T-helper 17 cell (primary cell): ENCODE results near the gene FAT1. TPM values are rescaled to one million over a fixed set of nuclear protein-coding genes. Genes with fewer than 3 reads are reported as not detected.

ENCODE experiments used
- ATAC-seq: fragments of 150-1000 bp; cut with Tn5 transposase; 2 replicates; pipeline ENCODE4 v1.10.0; 2021; ENCODE audit warnings: mild to moderate bottlenecking, moderate library complexity
- DNase-seq, 3 donors: peaks; one replicate each; pipeline versions ENCODE4 v3.0.0 to v3.0.0-alpha.2; 2020 to 2021
- H3K9me3 ChIP-seq: one replicate; pipeline ENCODE4 v1.7.0; 2013; ENCODE audit warnings: low read length, mild to moderate bottlenecking; ENCODE audit not compliant: control insufficient read depth, poor library complexity, severe bottlenecking
- H3K27ac Mint-ChIP-seq: one replicate; pipeline ENCODE4 v1.8.0; 2022; ENCODE audit warnings: mild to moderate bottlenecking, moderate library complexity, mixed read lengths
- H3K27me3 Mint-ChIP-seq: one replicate; pipeline ENCODE4 v1.8.0; 2022; ENCODE audit warnings: mixed read lengths
- H3K36me3 Mint-ChIP-seq: one replicate; pipeline ENCODE4 v1.8.0; 2022; ENCODE audit warnings: low read depth, mixed read lengths
- H3K4me1 Mint-ChIP-seq: one replicate; pipeline ENCODE4 v1.8.0; 2022; ENCODE audit warnings: mild to moderate bottlenecking, mixed read lengths
- H3K4me3 Mint-ChIP-seq: one replicate; pipeline ENCODE4 v1.8.0; 2022; ENCODE audit warnings: mild to moderate bottlenecking, moderate library complexity, mixed read lengths
- total RNA-seq, 4 donors: library from RNA in 2 of 4; stranded (reverse) in 2 of 4; gene quantifications; one replicate each; pipeline ENCODE4 v1.2.3 and lab custom pipeline; 2022 to 2026

The FAT1 gene
- total RNA-seq, 2 donors from 2014 or later, result not detected

DNA sequence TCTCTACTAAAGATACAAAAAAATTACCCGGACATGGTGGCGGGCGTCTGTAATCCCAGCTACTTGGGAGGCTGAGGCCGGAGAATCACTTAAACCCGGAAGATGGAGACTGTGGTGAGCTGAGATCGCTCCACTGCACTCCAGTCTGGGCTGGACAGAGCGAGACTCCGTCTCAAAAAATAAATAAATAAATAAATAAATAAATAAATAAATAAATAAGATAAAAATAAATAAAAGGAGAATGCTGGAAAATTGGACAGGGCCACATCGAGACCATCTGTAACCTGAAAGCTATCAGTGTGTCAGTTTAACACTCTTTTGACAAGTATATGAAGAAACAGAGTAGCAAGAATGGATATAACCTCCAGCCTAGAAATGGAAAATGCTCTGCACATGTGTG is 15.7 kb upstream of the FAT1 start:
- no peaks in the 10 kb centered on the region for H3K36me3 Mint-ChIP-seq
- H3K4me1 Mint-ChIP-seq, result no peaks in the 10 kb centered on the region
- H3K27ac Mint-ChIP-seq, result no peak overlapping the region
- H3K4me3 Mint-ChIP-seq, result no peak overlapping the region
- H3K27me3 Mint-ChIP-seq, result no peaks in the 10 kb centered on the region
- DNase-seq (no peak), ATAC-seq (no peak)
- no peaks in the 10 kb centered on the region for H3K9me3 ChIP-seq

DNA sequence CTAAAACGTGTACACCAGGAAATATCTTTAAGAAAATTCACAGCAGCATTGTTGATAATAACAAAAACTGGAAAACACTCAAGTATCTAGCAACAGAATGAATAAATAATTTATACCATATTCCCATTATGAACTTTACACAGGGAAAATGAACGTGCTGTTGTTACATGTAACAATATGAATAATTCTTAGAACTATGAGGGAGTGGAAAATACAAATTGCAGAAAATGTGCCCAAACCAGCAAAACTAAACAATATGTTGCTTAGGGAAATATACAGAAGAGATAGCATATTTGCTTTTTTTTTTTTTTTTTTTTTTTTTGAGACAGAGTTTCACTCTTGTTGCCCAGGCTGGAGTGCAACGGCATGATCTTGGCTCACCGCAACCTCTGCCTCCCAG is 14.8 kb upstream of the FAT1 start:
- Mint-ChIP-seq H3K4me1 (no peaks in the 10 kb centered on the region), H3K27ac (no peak overlapping the region), H3K36me3 (no peaks in the 10 kb centered on the region), H3K27me3 (no peaks in the 10 kb centered on the region), H3K4me3 (no peak overlapping the region)
- DNase-seq (no peak), ATAC-seq (no peak)
- H3K9me3 ChIP-seq, result no peaks in the 10 kb centered on the region

DNA sequence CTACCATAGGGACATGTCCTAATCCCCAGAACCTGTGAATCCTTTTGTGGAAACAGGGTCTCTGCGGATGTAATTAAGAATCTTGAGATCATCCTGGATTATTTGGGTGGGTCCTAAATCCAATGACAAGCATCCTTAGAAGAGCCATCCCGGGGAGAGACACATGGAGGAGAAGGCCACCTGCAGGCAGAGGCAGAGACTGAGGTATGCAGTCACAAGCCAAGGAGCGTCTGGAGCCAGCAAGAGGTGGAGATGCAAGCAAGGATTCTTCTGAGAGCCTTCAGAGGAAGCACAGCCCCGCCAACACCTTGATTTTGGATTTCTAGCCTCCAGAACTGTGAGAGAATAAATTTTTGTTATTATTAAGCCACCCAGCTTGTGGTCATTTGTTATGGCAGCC is 13.8 kb upstream of the FAT1 start:
- no peak overlapping the region for H3K4me3 Mint-ChIP-seq
- H3K9me3 ChIP-seq, result no peaks in the 10 kb centered on the region
- ATAC-seq (no peak), DNase-seq (no peak)
- H3K36me3 Mint-ChIP-seq, result no peaks in the 10 kb centered on the region
- no peak overlapping the region for H3K27ac Mint-ChIP-seq
- no peaks in the 10 kb centered on the region for H3K4me1 Mint-ChIP-seq
- H3K27me3 Mint-ChIP-seq, result no peaks in the 10 kb centered on the region

DNA sequence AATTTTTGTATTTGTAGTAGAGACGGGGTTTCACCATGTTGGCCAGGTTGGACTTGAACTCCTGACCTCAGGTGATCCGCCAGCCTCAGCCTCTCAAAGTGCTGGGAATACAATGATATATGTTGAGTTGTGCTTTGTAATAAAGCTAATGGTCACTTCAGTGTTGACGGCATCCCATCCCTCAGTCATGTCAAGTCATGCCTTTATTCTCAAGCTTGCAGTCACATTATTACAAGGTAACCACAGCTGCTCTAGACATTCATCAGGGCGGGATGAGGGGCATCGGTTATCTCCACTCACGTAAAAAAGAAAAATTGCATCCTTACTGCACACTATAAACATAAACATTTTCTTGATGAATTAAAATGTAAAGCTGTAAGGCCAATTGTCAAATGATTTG is 12.8 kb upstream of the FAT1 start:
- Mint-ChIP-seq H3K36me3 (no peaks in the 10 kb centered on the region), H3K27ac (no peak overlapping the region), H3K4me3 (no peak overlapping the region), H3K27me3 (no peaks in the 10 kb centered on the region), H3K4me1 (no peaks in the 10 kb centered on the region)
- H3K9me3 ChIP-seq, result no peaks in the 10 kb centered on the region
- DNase-seq (no peak), ATAC-seq (no peak)

DNA sequence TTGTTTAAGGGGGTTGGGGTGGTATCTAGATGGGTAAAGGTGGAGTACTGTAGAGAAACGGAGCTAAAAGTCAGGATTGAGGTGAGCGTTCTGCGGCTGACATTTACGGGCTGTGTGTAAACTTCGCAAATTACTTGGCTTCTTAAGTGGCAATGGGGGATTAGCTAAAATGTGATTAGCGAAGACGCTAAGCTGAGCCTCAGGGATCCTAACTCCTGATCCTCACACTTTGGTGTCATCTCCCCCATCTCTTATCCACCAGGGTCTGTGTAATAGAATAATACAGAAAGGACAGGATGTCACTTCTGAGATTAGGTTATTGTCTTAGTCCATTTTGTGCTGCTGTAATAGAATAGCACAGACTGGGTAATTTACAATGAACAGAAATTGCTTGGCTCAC is 10.6 kb upstream of the FAT1 start:
- H3K9me3 ChIP-seq, result no peaks in the 10 kb centered on the region
- Mint-ChIP-seq H3K36me3 (no peaks in the 10 kb centered on the region), H3K27ac (no peak overlapping the region), H3K4me1 (no peaks in the 10 kb centered on the region), H3K27me3 (peaks cover 2% of the 10 kb centered on the region), H3K4me3 (no peak overlapping the region)
- DNase-seq (no peak), ATAC-seq (no peak)

DNA sequence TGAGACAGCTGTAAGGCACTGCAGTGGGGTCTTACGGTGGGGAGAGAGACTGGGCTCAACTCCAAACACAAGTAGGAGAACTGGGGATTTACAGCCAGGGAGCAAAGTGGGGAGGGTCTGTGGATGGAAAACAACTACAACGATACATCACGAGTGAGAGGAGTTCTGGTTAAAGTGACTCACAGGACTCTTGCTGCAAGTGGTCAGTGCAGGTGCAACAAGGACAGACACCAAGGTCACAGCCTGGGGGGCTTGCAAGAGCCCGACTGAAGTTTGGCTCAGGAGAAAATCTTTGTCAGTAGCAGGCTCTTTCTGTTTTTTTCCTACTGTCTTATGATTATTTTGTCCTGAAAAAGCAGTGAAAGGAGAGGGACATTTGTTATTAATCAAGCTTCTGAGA is 10.1 kb upstream of the FAT1 start:
- no peak for ATAC-seq
- Mint-ChIP-seq H3K4me1 (no peaks in the 10 kb centered on the region), H3K27me3 (peaks cover 6% of the 10 kb centered on the region), H3K36me3 (no peaks in the 10 kb centered on the region), H3K4me3 (no peak overlapping the region), H3K27ac (no peak overlapping the region)
- DNase-seq, result no peak
- H3K9me3 ChIP-seq, result no peaks in the 10 kb centered on the region

DNA sequence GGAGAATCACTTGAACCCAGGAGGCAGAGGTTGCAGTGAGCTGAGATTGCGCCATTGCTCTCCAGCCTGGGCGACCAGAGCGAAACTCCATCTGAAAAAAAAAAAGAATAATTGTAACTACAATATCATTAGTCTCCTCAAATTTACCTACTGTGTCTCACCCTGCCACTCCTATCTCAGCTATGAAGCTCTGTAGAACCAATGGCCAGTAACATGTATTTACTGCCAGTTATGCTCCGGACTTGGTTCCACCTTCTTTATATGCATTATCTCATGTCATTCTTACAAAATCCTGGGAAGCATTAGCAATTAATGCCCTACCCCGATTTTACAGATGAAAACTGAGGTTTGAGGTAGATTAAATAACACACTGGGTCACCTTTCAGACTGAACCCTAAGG is 7.0 kb upstream of the FAT1 start:
- Mint-ChIP-seq H3K36me3 (peaks cover 3% of the 10 kb centered on the region), H3K4me3 (no peak overlapping the region), H3K4me1 (peaks cover 3% of the 10 kb centered on the region), H3K27ac (no peak overlapping the region), H3K27me3 (peaks cover 32% of the 10 kb centered on the region)
- DNase-seq (no peak), ATAC-seq (no peak)
- H3K9me3 ChIP-seq, result no peaks in the 10 kb centered on the region

DNA sequence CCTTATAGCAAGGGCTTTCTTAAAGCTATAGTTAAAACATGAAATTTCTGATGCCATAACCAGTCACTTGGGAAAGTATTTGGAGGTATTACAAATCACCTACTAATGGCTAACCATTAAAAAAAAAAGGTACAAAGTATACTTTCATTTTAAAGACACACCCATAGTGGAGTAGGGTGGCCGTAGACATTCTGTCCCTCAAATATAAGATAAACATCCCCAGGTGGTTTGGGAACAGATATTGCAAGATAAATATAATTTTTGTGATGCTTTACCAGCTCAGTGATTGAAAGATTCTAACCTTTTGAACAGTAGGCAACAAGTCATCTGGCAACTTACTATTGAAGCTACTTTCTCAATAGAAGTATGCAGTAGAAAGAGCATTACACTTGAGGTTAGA is 6.2 kb upstream of the FAT1 start:
- no peak overlapping the region for H3K4me3 Mint-ChIP-seq
- no peak overlapping the region for H3K27ac Mint-ChIP-seq
- H3K27me3 Mint-ChIP-seq, result peaks cover 39% of the 10 kb centered on the region
- H3K4me1 Mint-ChIP-seq, result peaks cover 5% of the 10 kb centered on the region
- ATAC-seq (no peak), DNase-seq (no peak)
- H3K9me3 ChIP-seq, result no peaks in the 10 kb centered on the region
- H3K36me3 Mint-ChIP-seq, result peaks cover 3% of the 10 kb centered on the region

DNA sequence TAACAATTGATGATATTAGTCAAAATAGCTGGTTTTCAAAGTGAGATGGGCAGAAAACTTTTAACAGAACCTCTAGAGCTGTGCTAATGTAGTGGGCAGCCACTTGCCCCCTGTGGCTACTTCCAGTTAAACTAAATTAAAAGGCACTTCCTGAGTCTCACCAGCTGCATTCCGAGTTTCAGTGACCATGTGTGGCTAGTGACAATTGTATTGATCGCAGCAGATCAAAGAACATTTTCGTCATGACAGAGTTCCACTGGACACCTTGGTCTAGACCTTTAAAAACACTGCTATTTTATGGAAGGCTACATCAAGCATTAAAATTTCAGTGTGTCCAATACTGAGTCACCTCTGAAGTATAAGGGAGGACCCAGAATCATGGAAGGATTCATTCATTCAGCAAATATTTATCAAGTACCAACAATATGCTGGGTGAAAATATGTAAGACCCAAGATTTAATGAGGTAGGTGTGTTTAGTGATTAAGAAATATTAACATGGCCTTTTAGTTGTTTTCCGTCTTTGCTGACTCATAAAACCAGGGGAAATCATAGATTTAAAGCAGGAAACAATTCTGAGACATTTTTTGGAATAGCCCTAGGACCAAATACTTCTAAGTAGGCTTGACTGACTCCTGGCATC is 5.1 kb upstream of the FAT1 start:
- no peak for DNase-seq
- ATAC-seq, result no peak
- H3K36me3 Mint-ChIP-seq, result peaks cover 3% of the 10 kb centered on the region
- H3K27ac Mint-ChIP-seq, result no peak overlapping the region
- H3K4me1 Mint-ChIP-seq, result peaks cover 5% of the 10 kb centered on the region
- H3K4me3 Mint-ChIP-seq, result no peak overlapping the region
- peaks cover 40% of the 10 kb centered on the region for H3K27me3 Mint-ChIP-seq
- H3K9me3 ChIP-seq, result no peaks in the 10 kb centered on the region

DNA sequence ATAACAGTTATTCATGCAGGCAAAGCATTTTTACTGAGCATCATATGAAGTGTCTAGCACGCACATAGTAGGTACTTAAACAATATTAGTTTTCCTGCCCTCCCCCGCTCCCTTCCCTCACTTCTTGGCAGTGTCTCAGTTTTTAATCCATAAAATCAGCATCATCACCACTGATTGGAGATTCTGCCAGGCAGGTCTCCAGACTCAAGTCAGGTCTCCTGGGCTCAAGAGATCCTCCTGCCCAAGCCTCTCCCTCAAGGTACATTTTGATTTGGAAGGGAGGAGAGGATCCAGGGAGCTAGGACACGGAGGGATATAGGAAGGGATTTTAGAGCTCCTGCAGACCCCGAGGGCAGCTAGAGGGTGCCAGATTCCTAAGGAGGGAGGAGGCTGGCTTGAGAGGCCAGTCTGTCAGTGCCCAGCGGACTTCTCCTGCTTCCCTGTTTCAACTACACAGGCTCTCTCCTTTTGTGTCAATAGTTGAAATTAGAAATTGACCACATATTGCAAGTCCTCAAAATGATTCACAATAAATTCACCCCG is 4.4 kb upstream of the FAT1 start:
- no peak overlapping the region for H3K27ac Mint-ChIP-seq
- peaks cover 5% of the 10 kb centered on the region for H3K4me1 Mint-ChIP-seq
- H3K9me3 ChIP-seq, result no peaks in the 10 kb centered on the region
- H3K4me3 Mint-ChIP-seq, result no peak overlapping the region
- H3K36me3 Mint-ChIP-seq, result peaks cover 3% of the 10 kb centered on the region
- H3K27me3 Mint-ChIP-seq, result peaks cover 40% of the 10 kb centered on the region
- DNase-seq (no peak), ATAC-seq (no peak)

DNA sequence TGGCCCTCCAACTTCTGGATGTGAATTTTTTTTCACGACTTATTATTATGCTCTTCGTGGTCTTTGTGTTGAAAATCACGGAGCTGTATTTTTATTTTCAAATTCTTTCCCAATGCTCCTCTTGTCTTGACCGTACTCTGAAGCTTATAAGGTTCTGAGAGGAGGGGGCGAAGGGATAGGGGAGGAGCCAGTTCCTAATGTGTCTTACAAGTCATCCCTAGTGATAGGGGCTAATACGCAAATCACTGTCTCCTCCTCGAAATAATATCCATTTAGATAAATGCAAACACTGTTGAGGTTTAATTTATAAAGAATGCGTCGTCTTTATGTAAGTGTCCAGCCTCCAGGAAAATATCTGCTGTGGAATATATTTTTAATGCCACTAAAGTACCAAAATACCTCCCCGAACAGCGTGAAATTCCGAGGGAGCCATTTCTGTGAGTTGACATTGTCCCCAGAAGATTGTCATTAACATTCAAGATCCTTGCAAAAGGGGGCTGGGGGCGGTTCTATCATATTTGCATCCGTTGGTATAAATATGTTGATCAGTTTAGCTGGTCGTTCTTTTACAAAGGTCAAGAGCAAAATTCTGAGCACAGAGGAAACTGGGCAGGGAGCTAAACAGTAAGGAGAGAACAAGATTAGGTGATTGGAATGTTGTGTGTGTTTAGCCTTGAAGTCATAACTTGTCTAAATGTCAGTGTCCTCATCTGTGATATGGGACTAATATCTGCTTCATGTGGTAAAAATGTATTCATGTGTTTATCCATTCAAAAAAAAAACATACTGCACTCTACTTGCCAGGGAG is 3.7 kb upstream of the FAT1 start:
- Mint-ChIP-seq H3K4me1 (peaks cover 5% of the 10 kb centered on the region), H3K27me3 (peaks cover 40% of the 10 kb centered on the region), H3K36me3 (peaks cover 3% of the 10 kb centered on the region), H3K27ac (no peak overlapping the region), H3K4me3 (no peak overlapping the region)
- DNase-seq (no peak), ATAC-seq (no peak)
- H3K9me3 ChIP-seq, result no peaks in the 10 kb centered on the region

DNA sequence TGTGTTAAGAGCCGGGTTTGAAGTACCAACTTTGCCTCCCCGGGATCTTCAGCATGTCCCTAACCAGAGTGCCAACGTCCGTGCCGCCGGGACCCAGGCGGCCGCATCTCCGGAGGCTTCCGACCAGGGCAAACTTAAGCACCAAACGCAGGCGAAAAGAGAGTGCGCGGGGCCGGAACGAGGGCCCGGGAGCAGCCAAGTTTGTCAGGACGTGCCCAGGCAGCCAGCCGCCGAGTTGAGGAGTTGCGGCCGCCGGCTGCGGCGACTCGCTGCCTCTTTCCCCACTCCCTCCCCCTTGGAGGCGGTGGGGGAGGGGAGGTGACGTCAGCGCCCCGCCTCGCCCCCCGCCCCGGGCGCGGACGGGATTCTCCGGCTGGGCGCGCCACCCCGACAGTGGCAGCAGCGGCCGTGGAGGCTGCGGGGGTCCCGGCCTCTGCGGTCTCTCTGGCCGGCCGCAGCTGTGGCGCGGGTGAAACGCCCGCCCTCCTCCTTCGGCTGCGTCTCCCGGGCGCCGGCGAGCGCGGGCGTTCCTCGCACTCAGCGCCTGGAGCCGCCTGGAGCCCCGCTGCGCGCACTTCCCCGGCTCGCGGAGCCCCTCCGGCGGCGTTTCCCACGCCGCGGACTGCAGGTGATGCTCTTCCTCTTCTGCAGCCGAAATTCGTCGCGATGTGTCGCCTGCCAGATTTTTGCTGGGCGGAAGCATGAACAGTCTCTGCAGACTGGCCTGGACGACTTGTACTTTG is 2.9 kb upstream of the FAT1 start:
- peak overlapping the region; percentile 63 for H3K4me3 Mint-ChIP-seq
- H3K9me3 ChIP-seq, result no peaks in the 10 kb centered on the region
- no peak for ATAC-seq
- no peak for DNase-seq
- peaks cover 40% of the 10 kb centered on the region for H3K27me3 Mint-ChIP-seq
- H3K27ac Mint-ChIP-seq, result no peak overlapping the region
- H3K4me1 Mint-ChIP-seq, result peaks cover 5% of the 10 kb centered on the region
- H3K36me3 Mint-ChIP-seq, result peaks cover 3% of the 10 kb centered on the region
